Mesodermal cell (in vitro differentiated cells): ENCODE data around the gene BRD1.

ENCODE experiments used
- H3K27ac ChIP-seq: 2 replicates; pipeline ENCODE4 v1.7.0; 2013; ENCODE audit warnings: mild to moderate bottlenecking, low read depth, low read length, moderate library complexity; ENCODE audit not compliant: severe bottlenecking
- H3K36me3 ChIP-seq: 2 replicates; pipeline ENCODE4 v1.7.1; 2013; ENCODE audit warnings: mild to moderate bottlenecking, low read length, moderate library complexity; ENCODE audit not compliant: control insufficient read depth, insufficient read depth
- H3K4me1 ChIP-seq: one replicate; pipeline ENCODE4 v1.7.1; 2013; ENCODE audit warnings: mild to moderate bottlenecking, low read length; ENCODE audit not compliant: insufficient read depth, control insufficient read depth, poor library complexity, severe bottlenecking
- H3K4me3 ChIP-seq: 2 replicates; pipeline ENCODE4 v1.7.0; 2013; ENCODE audit warnings: low read length, control low read depth, mild to moderate bottlenecking; ENCODE audit not compliant: insufficient read depth, poor library complexity, severe bottlenecking; ENCODE audit errors: extremely low read depth
- H3K9me3 ChIP-seq: 2 replicates; pipeline ENCODE4 v1.7.1; 2013; ENCODE audit warnings: mild to moderate bottlenecking, low read length, moderate library complexity; ENCODE audit not compliant: control insufficient read depth
- WGBS, 2 experiments: methylation state at CpG; one replicate each; pipeline ENCODE4 v1.1.5; 2013; ENCODE audit warnings: missing lambda C conversion rate in 2 of 2; ENCODE audit not compliant: insufficient coverage in 2 of 2; 5-methylcytosine and 5-hydroxymethylcytosine counted together

BRD1 gene

GRCh38 chr22:49811020-49811791, 16.5 kb downstream of the BRD1 start:
- no peak overlapping the region for H3K27ac ChIP-seq
- 85 to 91% methylated on average over 15 to 17 of the region's 18 CpGs for WGBS, 2 experiments
- H3K4me1 ChIP-seq: peaks cover 3% of the 10 kb centered on the region
- H3K9me3 ChIP-seq: no peaks in the 10 kb centered on the region
- peaks cover 79% of the 10 kb centered on the region for H3K36me3 ChIP-seq
- no peak overlapping the region for H3K4me3 ChIP-seq

- Histone ChIP-seq H3K4me1 (no peaks in the 10 kb centered on the region), H3K9me3 (no peaks in the 10 kb centered on the region), H3K27ac (no peak overlapping the region), H3K36me3 (peaks cover 78% of the 10 kb centered on the region), H3K4me3 (no peak overlapping the region)
- 94 to 100% methylated on average over 4 to 5 of the region's 5 CpGs for WGBS, 2 experiments
Measured at GRCh38 chr22:49810363-49811019, 17.2 kb downstream of the BRD1 start.

- Histone ChIP-seq H3K36me3 (peaks cover 81% of the 10 kb centered on the region), H3K27ac (no peak overlapping the region)
- WGBS, 2 experiments: 93 to 94% methylated on average over 4 to 11 of the region's 14 CpGs
Measured at GRCh38 chr22:49807780-49808708, 19.6 kb downstream of the BRD1 start.

GRCh38 chr22:49807129-49807528, 20.5 kb downstream of the BRD1 start:
- H3K4me3 ChIP-seq: no peak overlapping the region
- peaks cover 79% of the 10 kb centered on the region for H3K36me3 ChIP-seq
- H3K4me1 ChIP-seq: no peaks in the 10 kb centered on the region
- WGBS, 2 experiments: 99% methylated on average over 7 to 8 of the region's 8 CpGs
- no peak overlapping the region for H3K27ac ChIP-seq
- H3K9me3 ChIP-seq: no peaks in the 10 kb centered on the region

More at GRCh38 chr22:49807780-49808708, 19.6 kb downstream of the BRD1 start:
- Histone ChIP-seq H3K4me1 (no peaks in the 10 kb centered on the region), H3K4me3 (no peak overlapping the region), H3K9me3 (no peaks in the 10 kb centered on the region)

- Histone ChIP-seq H3K4me1 (no peaks in the 10 kb centered on the region), H3K9me3 (no peaks in the 10 kb centered on the region), H3K27ac (no peak overlapping the region), H3K36me3 (peaks cover 73% of the 10 kb centered on the region), H3K4me3 (no peak overlapping the region)
- WGBS, 2 experiments: 94 to 96% methylated on average over 22 to 25 of the region's 28 CpGs
Measured at GRCh38 chr22:49803737-49804375, 23.8 kb downstream of the BRD1 start.

GRCh38 chr22:49803134-49803533, 24.5 kb downstream of the BRD1 start:
- WGBS, 2 experiments: 95 to 97% methylated on average over 17 to 18 of the region's 18 CpGs
- Histone ChIP-seq H3K4me1 (no peaks in the 10 kb centered on the region), H3K9me3 (no peaks in the 10 kb centered on the region), H3K27ac (no peak overlapping the region), H3K4me3 (no peak overlapping the region), H3K36me3 (peaks cover 73% of the 10 kb centered on the region)

- H3K9me3 ChIP-seq: no peaks in the 10 kb centered on the region
- 94% methylated on average over 15 to 18 of the region's 18 CpGs for WGBS, 2 experiments
- no peak overlapping the region for H3K27ac ChIP-seq
- H3K4me1 ChIP-seq: no peaks in the 10 kb centered on the region
- H3K4me3 ChIP-seq: no peak overlapping the region
- H3K36me3 ChIP-seq: peaks cover 75% of the 10 kb centered on the region
Measured at GRCh38 chr22:49801391-49802060, 26.1 kb downstream of the BRD1 start.

GRCh38 chr22:49800408-49801238, 27.1 kb downstream of the BRD1 start:
- 91 to 93% methylated on average over 28 to 29 of the region's 29 CpGs for WGBS, 2 experiments
- Histone ChIP-seq H3K4me1 (no peaks in the 10 kb centered on the region), H3K27ac (no peak overlapping the region), H3K4me3 (no peak overlapping the region), H3K9me3 (no peaks in the 10 kb centered on the region), H3K36me3 (peaks cover 76% of the 10 kb centered on the region)

- 95 to 96% methylated on average over 17 of the region's 18 CpGs for WGBS, 2 experiments
- H3K9me3 ChIP-seq: no peaks in the 10 kb centered on the region
- no peaks in the 10 kb centered on the region for H3K4me1 ChIP-seq
- no peak overlapping the region for H3K27ac ChIP-seq
- H3K4me3 ChIP-seq: no peak overlapping the region
- peaks cover 75% of the 10 kb centered on the region for H3K36me3 ChIP-seq
Measured at GRCh38 chr22:49799431-49800075, 28.1 kb downstream of the BRD1 start.
